HG02763 (cell line): ENCODE results near the gene ZSWIM1.
"Not testable (repeated sequence)": the region's sequence is repeated elsewhere in the genome, so short reads cannot be mapped to it uniquely, and the experiment has no call there.

ENCODE experiments used
- ATAC-seq: cut with Tn5 transposase; IDR thresholded peaks from one replicate; pipeline ENCODE4 v1.9.1; 2021; ENCODE audit warnings: mild to moderate bottlenecking, moderate library complexity; ENCODE audit not compliant: unreplicated experiment

Gene ZSWIM1

DNA sequence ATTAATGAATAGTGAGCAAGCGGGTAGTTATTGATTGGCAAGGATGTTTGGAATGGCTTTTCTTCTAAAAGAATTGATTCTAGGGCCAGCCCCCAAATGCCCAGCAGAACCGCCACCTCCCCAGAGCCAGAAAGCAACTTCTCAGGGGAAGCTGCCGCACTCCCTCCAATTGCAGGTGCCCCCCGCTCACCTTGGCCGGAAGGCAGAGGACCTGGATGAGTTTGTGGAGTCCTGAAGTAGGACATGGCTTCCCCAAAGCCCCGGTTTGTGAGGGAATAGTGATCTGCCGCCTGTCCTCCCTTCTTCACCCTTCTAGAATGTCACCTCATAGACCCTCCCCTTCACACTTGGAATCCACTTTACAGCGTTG is 6.3 kb downstream of the ZSWIM1 start, which contains the start of gene SPATA25:
TSS of gene SPATA25 (minus strand) at position 277 of the 370 bp plus-strand sequence. CDS start at position 245, 32 bp downstream.
- no peak for ATAC-seq

- ATAC-seq, result no peak
Measured at GRCh38 chr20:45888681-45889080, 7.7 kb downstream of the ZSWIM1 start.

- ATAC-seq, result peak; percentile 15
Measured at GRCh38 chr20:45890077-45890984, 9.3 kb downstream of the ZSWIM1 start.

DNA sequence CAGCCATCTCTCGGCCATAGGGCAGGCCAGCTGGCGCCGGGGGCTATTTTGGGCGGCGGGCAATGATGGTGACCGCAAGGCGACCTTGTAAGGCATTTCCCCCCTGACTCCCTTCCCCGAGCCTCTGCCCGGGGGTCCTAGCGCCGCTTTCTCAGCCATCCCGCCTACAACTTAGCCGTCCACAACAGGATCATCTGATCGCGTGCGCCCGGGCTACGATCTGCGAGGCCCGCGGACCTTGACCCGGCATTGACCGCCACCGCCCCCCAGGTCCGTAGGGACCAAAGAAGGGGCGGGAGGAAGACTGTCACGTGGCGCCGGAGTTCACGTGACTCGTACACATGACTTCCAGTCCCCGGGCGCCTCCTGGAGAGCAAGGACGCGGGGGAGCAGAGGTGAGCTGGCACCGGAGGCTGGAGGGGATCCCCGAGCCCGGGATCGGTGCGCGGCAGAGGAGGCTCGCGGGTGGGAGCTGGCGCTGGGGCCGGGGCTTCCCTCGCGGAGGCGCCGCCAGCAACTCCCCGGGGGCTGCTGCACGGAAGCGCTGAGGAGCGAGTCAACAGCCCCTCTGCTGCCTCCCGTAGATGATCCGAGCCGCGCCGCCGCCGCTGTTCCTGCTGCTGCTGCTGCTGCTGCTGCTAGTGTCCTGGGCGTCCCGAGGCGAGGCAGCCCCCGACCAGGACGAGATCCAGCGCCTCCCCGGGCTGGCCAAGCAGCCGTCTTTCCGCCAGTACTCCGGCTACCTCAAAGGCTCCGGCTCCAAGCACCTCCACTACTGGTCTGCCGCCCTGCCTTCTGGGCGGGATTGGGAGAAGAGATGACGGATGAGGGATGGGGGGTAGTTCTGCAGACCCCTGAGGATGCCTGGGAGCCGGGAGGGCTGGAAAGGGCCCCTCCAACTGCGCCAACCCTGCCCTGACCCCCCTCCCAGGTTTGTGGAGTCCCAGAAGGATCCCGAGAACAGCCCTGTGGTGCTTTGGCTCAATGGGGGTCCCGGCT is 10.3 kb downstream of the ZSWIM1 start, which contains the start of the genes CTSA and NEURL2:
TSS of gene CTSA (plus strand) at position 351 of the 999 bp plus-strand sequence. CDS start at position 585, 234 bp downstream.
TSS of gene NEURL2 (minus strand) at position 224 of the 999 bp plus-strand sequence. CDS start at position 7, 217 bp downstream.
- peak; percentile 76 for ATAC-seq

DNA sequence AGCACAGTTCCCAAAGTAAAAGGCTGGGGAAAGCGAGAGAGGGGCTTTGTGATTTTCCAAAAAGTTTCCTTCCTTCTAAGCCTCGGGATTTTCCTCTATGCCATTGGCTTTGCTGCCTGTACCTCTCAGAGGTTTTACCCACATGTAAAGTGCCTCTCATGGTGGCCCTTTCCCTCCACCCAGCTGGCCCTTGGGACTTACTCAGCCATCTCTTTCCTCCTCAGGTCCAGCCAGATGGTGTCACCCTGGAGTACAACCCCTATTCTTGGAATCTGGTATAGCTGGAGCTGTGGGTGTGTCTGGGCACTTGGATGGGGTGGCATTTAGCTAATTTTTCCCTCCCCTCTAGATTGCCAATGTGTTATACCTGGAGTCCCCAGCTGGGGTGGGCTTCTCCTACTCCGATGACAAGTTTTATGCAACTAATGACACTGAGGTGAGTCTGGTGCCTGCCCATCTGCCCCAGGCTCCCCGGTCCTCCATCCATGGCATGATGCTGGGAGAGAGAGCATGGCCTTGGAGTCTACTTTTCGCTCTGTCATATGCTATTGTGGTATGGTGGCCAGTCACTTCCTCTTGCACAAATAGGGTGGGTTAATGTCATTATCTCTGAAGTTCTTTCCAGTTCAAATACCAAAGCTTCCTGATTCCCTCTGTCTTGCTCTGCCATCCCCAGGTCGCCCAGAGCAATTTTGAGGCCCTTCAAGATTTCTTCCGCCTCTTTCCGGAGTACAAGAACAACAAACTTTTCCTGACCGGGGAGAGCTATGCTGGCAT is 11.2 kb downstream of the ZSWIM1 start:
- no peak for ATAC-seq

GRCh38 chr20:45892828-45893500 is 11.9 kb downstream of the ZSWIM1 start:
- ATAC-seq, result no peak

DNA sequence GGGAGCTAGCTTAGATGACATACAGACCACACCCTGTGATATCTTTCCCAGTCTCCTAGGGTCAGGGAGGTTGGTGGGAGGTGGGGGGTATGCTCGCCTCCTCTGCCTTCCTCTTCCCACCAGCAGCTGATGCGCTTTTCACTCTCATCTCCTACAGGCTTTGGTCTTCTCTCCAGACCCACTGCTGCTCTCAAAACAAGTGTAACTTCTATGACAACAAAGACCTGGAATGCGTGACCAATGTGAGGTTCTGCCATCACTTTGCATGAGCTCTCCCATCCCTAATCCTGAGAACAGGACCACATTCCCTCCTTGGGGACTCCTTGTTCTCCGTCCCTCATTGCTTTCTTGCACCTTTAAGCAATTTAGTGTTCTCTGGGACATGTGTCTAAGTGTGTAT is 12.8 kb downstream of the ZSWIM1 start:
- no peak for ATAC-seq

GRCh38 chr20:45894797-45895196 is 13.8 kb downstream of the ZSWIM1 start:
- no peak for ATAC-seq

- ATAC-seq, result no peak
Measured at GRCh38 chr20:45896641-45897161, 15.7 kb downstream of the ZSWIM1 start.

DNA sequence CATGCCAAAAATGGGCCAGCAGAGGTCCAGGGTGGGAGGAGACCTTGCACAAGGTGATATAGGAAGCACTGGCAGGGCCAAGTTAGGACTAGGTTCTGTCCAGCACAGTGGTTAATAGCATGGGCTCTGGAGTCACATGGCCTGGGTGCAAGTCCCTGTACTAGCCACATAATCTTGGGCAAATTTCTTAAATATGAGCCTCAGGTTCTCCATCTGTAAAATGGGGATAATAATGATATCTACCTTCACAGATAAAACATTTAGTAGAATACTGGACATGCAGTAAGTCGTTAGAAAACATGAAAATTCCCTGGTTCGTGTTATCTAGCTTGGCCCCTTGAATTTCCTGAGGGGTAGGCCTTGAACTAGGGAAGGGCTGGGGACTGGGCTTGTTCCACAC is 16.3 kb downstream of the ZSWIM1 start:
- ATAC-seq, result no peak

GRCh38 chr20:45897692-45898091 is 16.7 kb downstream of the ZSWIM1 start:
- ATAC-seq, result no peak

DNA sequence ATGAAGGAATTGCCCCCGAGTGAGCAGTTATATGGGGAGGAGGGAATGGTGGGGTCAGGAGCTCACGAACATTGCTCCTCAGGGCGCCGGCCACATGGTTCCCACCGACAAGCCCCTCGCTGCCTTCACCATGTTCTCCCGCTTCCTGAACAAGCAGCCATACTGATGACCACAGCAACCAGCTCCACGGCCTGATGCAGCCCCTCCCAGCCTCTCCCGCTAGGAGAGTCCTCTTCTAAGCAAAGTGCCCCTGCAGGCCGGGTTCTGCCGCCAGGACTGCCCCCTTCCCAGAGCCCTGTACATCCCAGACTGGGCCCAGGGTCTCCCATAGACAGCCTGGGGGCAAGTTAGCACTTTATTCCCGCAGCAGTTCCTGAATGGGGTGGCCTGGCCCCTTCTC is 17.3 kb downstream of the ZSWIM1 start:
- no peak for ATAC-seq

GRCh38 chr20:45899046-45899835 is 18.2 kb downstream of the ZSWIM1 start:
- ATAC-seq, result no peak

- ATAC-seq, result not testable (repeated sequence)
Measured at GRCh38 chr20:45901332-45901731, 20.3 kb downstream of the ZSWIM1 start.

DNA sequence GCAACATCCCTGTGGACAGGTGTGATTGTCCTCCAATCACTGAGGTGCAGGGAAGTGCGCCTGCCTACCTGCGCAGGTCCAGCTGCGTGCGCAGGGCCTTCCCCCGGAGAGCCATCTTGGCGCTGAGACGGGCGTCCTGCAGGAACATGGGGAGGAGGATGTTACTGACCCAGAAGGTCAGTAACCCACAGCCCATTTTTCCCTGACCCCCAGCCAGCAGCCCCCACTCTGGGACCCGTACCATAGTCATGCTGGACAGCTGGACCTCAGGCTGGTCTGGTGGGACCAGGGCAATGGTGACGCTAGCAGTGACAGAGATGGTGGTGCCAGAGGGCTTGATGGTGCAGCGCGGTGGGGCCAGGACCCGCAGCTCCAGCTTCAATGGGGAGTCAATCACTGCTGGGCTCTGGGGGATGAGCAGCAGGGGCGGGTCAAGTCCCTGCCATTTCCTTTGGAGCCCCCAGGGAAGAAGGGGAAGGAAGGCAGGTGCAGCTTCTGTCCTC is 21.2 kb downstream of the ZSWIM1 start:
- ATAC-seq, result no peak

GRCh38 chr20:45904583-45905504 is 23.8 kb downstream of the ZSWIM1 start:
- ATAC-seq, result no peak

GRCh38 chr20:45905505-45906079 is 24.6 kb downstream of the ZSWIM1 start:
- ATAC-seq, result no peak
